Fibroblast of skin of back (primary cell): Measurements from ENCODE around the gene R3HDM2.

Experiments used
- DNase-seq: peaks from one replicate; pipeline ENCODE4 v3.0.0-alpha.2; 2013

The R3HDM2 gene

DNA sequence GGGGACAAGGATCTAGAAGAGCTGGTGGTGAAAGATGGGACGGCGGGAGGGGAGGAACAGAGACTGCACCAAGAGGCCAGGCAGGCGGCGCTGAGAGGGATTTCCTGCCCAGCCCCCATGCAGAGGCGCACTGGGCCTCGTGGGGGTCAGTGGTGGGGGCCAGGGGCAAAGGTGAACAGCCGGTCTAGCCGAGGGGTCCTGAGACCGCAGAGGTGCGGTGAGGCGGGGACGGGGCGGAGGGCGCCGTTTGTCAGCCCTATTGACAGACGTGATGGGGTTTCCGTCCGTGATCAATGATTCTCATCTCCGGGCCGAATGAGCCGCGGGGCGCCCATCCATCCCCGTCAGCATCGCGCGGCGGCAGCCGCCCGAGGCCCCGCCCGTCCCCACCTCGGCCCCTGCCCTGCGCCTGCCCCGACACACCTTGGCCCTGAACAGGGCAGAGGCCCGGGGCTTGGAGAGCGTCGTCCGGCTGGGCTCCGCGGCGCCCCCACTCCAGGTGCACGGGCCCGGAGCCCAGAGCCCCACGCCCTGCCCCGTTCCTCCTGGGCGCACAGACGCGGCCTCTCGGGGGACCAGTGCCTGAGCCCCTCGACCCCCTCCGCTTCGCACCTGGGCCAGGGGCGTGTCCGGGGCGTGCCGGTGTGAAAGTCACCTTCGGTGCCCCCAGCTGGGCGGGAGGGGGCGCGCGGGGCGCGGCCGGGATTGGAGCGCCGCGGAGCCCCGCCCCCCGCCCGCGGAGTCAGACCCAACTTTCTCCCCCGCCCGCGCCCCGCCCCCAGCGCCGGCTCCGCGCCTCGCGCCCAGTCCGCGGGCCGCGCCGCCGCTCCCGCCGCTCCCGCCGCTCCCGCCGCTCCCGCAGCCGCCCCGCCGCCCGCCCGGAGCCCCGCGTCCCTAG, 214.6 kb downstream of the R3HDM2 start, which contains the start of gene NXPH4:
Gene NXPH4, plus strand, starts transcription at position 781 of the 898 bp plus-strand sequence. CDS start 176 bp downstream, outside the sequence.
- DNase-seq = no peak

GRCh38 chr12:57215668-57216013, 215.2 kb downstream of the R3HDM2 start:
- no peak for DNase-seq

DNA sequence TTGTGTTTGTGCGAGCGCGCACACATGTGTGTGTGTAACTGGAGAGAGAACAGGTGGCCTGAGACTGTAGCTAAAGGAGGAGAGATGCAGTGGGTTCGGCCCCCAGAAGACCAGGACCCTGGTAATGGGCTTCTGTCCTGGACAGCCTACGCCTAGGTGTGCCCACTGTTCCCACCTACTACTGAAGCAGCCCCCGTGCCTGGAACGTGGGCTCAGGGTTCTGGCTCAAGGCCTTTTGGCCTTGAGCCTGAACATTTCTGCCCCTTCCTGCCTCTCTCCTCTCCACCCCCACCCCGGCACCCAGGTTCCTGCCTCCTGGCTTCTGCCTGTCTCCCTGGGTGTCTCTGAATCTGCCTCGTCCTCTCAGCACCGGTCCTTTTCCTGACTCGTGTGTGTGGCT, 215.8 kb downstream of the R3HDM2 start:
- DNase-seq = no peak

GRCh38 chr12:57214398-57214781, 216.5 kb downstream of the R3HDM2 start:
- DNase-seq = peak; percentile 61

- DNase-seq = no peak
Observed at GRCh38 chr12:57213763-57214397, 217.0 kb downstream of the R3HDM2 start.

GRCh38 chr12:57213058-57213715, 217.7 kb downstream of the R3HDM2 start:
- peak; percentile 86 for DNase-seq

- no peak for DNase-seq
Observed at GRCh38 chr12:57212701-57213057, 218.2 kb downstream of the R3HDM2 start.

- DNase-seq = no peak
Observed at GRCh38 chr12:57211791-57212700, 218.8 kb downstream of the R3HDM2 start.

- DNase-seq = no peak
Observed at GRCh38 chr12:57210926-57211692, 219.7 kb downstream of the R3HDM2 start.

DNA sequence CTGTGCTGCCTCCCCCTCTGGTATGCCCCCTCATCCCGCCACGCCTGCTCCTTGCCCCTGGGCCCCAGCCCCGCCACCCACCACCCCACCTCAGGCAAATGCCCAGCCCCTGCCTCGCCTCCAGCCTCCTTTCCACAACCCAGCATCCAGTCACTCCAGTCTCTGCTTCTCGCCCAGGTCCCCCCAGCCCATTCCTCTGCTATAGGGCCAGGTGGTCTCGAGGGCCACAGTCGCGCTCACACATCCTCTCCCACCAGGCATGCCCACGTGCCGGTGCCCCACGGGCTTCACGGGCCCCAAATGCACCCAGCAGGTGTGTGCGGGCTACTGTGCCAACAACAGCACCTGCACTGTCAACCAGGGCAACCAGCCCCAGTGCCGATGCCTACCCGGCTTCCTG, 220.4 kb downstream of the R3HDM2 start:
- DNase-seq = no peak

DNA sequence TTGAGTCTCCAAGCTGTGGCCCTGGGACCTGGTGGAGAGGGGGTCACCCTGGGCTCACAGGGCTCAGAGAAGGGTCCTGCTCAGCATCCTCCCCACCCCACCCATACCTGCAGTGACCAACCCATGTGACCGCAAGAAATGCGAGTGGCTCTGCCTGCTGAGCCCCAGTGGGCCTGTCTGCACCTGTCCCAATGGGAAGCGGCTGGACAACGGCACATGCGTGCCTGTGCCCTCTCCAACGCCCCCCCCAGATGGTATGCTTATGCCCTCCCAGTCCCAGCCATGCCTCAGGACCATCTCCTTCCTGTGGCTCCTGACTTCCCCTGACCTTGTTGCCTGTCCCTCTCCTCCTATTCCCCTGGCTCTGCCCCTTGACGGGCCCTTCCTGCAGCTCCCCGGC, 220.9 kb downstream of the R3HDM2 start:
- no peak for DNase-seq

- DNase-seq = no peak
Observed at GRCh38 chr12:57208631-57209282, 222.1 kb downstream of the R3HDM2 start.

DNA sequence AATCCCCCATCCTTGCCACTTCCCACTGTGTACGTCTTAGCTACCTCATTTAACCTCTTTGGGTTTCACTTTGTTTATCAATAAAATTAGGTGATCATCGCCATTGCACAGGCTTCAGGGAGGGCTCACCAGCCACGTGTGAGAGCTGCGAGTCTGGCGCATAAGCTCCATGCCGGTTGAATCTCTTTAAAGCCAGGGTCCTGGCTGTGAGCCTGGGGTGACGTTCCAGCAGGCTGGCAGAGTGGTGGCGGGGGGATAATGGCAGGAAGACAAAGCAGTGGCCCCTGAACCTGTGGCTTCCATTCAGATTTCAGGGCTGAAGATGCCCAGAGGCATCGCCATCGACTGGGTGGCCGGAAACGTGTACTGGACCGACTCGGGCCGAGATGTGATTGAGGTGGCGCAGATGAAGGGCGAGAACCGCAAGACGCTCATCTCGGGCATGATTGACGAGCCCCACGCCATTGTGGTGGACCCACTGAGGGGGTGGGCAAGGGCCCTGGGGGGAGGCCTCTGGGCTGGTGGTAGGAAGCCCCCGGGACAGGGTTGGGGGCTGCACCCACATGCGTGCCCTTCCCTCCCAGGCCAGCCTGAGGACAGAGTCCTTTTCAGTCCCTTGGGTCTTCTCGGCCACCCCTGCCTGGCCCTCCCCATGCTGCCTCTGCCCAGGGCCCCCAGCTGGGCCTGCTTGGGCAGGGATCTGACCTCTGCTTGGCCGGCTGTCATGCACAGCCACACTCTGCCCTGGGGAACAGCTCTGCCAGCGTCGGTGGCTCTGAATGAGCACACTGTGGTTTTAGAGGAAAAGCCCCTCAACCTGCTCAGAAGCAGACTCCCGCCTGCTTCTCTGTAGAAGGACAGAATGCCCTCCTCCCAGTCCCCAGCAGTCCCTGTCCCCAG, 222.9 kb downstream of the R3HDM2 start:
- DNase-seq = no peak

GRCh38 chr12:57205931-57206330, 224.9 kb downstream of the R3HDM2 start:
- no peak for DNase-seq

GRCh38 chr12:57205186-57205585, 225.7 kb downstream of the R3HDM2 start:
- DNase-seq = no peak

- no peak for DNase-seq
Observed at GRCh38 chr12:57204454-57204853, 226.4 kb downstream of the R3HDM2 start.

DNA sequence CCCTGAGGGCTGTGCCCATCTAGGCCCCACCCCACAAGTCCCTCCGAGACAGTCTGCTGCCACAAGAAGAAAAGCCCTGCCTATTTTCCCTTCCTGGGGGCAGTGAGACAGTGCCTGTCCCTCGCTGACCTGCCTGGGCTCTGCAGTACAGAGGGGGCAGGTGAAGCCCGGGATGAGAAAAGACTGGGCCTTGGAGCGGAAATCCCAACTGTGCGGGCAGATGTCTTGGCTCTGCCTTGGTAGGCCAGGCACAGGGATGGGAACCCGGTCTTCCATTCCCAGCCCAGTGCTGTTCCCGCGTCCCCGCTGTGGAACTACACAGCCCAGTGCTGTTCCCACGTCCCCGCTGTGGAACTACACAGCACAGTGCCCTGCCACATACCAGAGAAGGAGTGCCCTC, 227.1 kb downstream of the R3HDM2 start:
- no peak for DNase-seq
